ENCODE data around the gene SEC22C.
"Not testable (repeated sequence)": the region's sequence is repeated elsewhere in the genome, so short reads cannot be mapped to it uniquely, and the experiment has no call there.

Gene SEC22C

DNA sequence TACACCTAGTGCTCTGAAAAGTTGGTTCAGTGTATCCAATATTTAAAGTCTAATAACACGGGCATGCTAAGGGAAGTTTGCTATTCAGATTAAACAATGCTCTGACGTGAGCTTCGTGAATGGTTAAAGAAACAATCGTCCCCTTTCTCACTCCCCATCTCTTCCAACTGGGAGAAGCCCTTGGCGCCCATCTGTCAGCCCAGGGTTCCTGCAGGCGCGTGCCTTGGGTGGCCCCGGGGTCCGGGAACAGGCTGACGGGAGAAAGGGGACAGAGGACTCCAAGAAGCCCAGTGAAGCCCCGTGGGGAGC lies 413 bp downstream of the SEC22C start:
- no peak for DNase-seq (ENCODE audit: low read depth in 2 of 2)

DNA sequence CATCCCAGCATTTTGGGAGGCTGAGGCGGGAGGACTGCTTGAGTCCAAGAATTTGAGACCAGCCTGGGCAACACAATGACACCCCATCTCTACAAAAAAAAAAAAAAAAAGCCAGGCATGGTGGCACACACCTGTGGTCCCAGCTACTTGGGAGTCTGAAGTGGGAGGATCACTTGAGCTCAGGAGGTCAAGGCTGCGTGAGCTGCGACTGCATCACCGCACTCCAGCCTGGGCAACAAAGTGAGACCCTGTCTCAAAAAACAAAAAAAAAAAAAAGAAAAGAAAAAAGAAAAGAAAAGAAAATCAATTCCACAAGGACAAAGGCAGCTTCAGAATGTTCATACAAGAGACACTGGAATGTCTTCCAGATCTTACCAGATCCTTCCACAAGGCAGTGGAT lies 2.4 kb downstream of the SEC22C start:
- not testable (repeated sequence) for DNase-seq (ENCODE audit: low read depth in 2 of 2)

DNA sequence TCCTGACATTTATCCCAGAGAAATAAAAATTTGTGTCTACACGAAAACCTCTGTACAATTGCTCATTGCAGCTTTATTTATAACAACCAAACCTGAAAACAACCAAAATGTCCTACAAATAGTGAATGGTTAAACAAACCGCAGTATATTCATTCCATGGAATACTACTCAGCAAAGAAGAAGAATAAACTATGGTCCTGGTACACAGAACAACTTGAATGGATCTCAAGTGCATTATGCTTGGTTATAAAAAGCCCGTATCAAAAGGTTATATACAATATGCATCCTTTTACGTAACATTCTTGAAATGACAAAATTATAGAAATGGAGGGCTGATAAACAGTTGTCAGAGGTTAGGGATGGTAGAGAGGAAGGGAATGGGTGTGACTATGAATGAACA lies 3.7 kb downstream of the SEC22C start:
- no peak for DNase-seq (ENCODE audit: low read depth in 2 of 2)

DNA sequence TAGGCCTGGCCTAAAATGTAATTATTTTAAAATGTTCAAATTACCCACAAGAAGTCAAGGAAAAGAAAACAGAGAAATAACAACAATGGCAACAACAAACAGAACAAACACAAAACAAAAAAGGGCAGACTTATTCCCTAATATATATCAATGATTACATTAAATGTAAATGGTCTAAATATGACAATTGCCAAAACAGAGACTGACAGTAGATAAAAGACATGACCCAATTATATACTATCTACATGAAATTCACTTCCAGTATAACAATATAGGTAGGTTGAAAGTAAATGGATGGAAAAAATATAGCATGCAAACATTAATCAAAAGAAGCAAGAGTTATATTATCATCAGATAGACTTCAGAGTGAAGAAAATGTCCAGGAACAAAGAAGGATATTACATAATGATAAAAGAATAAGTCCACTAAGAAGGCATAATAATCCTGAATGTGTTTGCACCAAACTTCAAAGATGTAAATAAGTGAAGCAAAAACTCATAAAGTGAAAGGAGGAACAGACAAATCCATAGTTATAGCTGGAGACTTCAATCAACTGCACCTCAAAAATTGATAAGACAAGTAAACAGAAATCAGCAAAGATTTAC lies 6.5 kb downstream of the SEC22C start:
- DNase-seq (ENCODE audit: low read depth in 2 of 2): no peak

DNA sequence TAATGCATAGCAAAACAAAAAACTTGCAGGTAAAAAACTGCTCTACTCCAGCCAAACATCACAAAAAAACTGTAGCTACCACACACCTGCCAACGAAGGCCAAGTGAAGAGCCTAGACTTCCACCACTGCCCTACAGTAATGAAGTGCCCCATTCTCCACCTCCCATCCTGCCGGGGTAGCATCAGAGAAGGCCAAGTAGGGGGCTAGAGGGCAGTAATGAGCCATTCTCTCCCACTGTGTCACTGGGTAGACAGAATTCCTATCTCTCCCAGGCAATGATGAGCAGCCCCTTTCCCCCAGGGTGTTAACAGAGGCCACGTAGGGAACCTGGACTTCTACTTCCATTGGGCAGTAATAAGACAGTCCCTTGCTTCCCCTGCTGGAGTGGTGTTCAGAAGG lies 9.5 kb downstream of the SEC22C start:
- DNase-seq (ENCODE audit: low read depth in 2 of 2): no peak

DNA sequence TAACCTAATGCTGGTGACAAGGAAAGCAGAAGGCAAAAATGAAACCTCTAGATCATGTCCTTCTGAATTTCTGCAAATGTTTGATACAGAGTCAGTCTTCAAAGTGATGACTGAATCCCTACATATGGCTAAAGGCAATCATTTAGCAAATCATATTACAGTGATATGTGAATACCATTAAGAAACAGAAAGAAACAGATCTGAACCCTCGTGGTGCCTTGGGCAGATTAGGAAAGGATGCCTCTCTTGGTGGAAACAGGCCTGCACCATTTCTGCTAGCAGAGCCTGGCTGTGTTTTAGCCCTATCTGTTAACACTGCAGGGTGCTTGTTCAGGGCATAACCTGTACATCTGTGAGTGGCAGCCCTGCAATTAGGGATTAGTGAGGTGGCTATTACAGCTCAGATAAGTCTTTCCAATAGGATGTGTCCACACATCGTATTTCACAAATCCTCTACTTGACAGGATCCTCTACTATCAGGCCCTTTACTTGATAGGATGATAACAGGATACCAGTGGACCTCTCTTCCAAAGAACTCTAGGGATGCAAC lies 12.1 kb downstream of the SEC22C start:
- DNase-seq (ENCODE audit: low read depth in 2 of 2): no peak

DNA sequence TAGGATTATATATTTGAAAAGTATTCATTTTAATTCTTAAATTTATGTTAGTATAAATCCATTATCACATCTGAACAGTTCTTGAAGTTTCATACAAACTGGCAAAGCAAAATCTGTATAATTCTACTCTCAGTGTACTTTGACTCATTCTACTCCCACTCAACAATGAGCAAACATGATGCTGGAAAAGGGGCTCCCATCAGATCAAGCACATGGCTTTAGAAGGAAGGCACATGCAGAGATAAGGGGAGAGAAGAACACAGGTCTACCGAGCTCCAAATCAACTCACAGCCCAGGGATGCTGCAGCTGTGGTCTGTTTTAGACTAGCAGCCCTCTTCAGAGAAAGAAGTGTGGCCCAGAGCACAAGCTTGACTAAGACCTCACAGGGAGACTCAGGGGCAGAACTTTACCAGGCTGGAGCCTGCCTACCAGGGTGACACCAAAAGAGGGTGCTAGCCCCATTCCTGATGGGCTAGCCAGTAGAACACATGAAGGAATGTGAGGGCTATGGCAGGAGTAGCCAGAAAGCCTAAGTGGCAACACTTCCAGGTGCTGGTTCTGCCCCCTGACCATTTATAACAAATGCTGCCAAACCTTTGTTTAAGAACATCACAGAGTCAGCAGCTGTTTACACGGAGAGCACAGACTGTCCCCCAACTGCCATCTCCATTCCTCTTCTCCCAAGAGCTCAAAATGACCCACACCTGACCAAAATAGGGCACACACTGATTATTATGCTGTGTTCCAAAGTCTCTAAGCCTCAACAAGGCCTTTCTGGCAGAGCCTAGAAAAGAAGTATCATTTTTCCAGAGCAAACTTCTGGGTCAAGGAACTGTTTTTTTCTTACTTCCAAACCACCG lies 19.5 kb downstream of the SEC22C start:
- no peak for DNase-seq (ENCODE audit: low read depth in 2 of 2)

DNA sequence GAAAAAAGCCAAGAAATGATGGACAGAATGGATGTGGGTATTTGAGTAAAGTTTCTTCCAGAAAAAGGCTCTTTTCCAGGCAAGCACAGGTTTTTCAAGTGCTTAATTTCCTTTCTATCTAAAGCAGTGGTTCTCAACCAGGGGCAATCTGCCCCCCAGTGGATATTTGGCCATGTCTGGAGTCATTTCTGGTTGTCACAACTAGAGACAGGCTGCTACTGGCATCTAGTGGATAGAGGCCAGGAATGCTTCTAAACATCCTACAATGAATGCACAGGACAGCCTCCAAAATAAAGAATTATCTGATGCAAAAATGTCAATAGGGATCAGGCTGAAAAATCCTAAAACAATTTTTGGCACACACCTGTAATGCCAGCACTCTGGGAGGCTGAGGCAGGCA lies 23.9 kb downstream of the SEC22C start:
- DNase-seq (ENCODE audit: low read depth in 2 of 2): no peak

DNA sequence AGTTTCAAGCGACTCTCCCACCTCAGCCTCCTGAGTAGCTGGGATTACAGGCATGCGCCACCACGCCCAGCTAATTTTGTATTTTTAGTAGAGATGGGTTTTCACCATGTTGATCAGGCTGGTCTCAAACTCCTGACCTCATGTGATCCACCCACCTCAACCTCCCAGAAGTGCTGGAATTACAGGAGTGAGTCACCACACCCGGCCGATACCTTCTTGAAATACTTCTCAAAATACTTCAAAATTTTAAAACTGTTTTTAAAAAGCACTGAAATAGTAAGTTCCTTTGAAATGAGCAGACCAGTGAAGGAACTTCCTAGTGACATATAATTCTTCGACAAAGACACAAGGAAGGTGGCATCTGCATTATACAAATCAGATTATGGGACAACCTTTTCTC lies 24.9 kb downstream of the SEC22C start:
- not testable (repeated sequence) for DNase-seq (ENCODE audit: low read depth in 2 of 2)

DNA sequence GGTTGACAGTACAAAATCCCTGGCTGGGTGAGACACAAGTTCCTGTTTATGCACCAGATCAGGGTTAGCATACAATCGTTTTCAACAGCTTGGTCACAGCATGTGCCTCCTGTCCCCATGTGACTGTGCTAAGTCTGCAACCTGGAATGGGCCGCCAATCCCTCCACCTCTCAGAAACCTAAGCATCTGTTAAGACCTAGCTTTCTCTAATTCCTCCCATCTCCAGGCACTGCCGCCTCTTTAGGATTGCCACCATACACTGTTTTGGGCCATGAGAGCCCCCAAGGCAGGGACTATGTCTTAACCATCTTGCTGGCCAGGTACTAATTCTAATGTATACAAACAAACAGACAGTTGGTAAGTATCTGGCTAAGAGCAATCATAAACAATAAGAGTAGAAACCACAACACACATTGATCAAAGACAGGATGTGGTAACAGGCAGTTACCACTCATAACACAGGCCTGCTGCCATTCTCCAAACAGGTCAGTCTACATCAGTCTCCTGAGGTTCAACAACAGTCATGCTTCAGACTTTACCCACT lies 25.6 kb downstream of the SEC22C start:
- no peak for DNase-seq (ENCODE audit: low read depth in 2 of 2)

DNA sequence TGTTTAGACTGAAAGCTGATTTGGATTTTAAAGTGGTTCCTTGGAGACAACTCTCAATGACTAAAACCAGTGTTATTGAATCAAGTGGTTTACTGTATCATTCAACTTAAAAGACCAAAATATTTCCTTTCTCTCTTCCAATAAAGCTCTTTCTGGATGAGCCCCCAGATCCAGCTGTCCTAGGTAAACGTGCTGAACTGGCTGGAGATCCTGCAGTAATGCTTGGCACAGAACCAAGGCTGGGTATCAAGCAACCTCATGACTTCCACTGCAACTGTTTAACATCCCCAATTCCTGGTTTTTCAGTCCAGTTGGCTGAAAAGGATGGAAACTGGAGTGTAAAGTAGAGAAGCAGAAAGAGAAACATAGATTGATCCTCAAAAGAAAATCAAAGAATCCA lies 28.9 kb downstream of the SEC22C start:
- no peak for DNase-seq (ENCODE audit: low read depth in 2 of 2)

DNA sequence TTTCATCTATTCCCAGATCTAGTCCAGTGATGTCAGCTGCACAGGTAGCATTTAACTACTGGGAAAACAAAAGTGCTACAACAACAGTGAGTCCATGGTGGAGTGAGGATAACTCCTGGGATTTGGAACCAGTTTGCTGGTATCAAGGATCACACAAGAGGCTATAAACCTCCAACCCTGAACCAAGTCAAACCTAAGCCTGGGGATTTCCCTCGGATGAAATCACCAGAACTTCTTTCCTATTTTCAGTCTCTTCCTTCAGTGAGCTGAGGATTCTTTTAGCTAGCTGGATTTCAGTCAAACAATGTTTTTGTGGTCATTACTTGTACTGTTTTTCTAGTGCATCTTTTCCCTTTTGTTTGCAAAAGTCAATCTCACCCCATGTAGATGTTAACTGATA lies 31.5 kb downstream of the SEC22C start:
- DNase-seq (ENCODE audit: low read depth in 2 of 2): no peak

DNA sequence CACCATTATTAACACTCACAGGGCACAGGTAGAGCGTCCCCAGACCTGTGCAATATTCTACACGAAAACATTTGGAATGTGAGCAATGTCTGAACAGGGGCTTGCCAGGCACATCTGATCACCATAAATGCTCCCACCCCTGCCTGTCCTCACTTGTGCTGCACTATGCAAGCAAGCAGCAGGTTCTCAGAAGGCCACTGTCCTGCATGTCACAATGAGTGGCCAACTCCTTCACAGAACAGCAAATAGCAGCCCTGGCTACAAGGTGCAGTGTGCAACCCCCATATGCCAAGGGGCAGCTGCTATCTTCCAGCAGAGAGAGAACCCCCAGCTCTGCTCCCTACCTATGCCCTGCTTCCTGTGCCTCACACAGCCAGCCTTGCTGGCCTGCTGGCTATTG lies 32.6 kb downstream of the SEC22C start:
- DNase-seq (ENCODE audit: low read depth in 2 of 2): no peak

DNA sequence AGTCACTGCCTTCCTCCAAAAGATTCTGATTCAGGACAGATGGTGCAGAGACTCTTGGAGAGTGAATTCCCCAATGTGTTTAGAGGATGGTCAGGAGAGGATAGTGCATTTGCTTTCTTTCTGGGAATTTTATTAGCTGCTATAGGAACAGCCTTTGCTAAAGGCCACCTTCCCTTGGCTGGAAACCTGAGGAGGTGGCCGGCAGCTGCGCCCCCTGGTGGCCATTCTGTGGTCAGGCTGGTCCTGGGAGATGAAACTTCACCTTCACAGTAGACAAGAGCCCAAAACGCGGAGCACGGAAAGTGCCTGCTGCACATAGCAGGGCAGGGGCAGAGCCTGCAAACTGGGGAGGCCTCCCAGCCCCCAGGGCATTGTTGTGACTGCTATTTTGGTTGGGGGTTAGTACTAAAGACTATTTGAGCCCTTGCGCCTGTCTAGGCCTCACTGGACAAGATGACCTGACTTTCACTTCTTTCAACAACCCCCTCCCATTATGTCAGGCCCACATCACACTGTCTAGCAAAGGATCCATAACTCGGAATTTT lies 34.3 kb downstream of the SEC22C start:
- peak; percentile 20 for DNase-seq (ENCODE audit: low read depth in 2 of 2)

DNA sequence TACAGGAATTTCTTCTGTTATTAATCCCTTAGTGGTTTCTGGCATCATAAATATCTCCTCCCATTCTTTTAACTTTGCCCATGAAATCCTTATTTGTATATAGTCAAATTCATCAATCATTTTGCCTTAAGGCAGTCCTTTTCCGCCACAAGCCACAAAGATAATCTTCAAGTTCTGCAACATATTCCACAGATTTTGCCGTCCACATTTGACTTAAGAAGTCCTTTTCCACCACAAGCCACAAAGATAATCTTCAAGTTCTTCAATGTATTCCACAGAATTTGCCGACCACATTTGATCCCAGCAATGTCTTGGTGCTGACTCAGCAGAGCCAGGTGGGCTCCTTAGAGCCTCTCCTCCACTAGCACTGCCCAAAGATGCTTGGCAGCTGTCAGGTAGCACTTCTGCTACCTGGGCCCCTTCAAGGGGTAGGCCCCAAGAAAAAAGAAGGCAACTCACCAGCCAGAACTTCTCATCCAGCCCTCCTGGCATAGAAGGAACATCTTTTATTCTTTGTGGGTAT lies 35.0 kb downstream of the SEC22C start:
- DNase-seq (ENCODE audit: low read depth in 2 of 2): no peak

DNA sequence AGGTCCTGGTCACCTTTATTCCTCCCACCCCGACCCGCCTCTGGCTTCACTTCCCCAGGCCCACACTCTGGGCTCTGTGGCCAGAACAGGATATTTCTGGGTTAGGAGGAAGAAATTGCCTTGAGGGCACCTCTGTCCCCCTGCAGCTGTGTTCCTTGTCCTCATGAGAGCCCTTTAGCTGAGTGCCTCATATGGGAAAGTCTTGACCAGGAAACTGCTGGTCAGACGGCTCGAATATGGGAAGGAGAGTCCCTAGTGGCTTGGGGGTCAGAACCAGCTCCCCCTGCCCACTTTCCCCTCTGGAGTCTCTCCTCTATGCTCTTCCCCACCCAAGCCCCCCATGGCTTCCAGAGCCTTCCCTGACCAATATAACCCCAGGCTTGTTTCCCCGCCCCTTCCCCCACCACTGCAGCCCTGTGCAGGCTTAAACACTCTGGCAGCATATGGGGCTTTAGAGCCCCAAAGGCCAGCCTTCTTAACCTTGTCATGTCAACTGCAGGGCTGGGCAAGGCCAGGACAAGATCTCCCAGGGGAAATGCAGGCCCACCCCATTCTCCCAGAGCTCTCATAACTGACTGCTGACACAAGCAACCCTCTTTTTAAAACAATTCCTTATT lies 36.4 kb downstream of the SEC22C start:
- DNase-seq (ENCODE audit: low read depth in 2 of 2): no peak

DNA sequence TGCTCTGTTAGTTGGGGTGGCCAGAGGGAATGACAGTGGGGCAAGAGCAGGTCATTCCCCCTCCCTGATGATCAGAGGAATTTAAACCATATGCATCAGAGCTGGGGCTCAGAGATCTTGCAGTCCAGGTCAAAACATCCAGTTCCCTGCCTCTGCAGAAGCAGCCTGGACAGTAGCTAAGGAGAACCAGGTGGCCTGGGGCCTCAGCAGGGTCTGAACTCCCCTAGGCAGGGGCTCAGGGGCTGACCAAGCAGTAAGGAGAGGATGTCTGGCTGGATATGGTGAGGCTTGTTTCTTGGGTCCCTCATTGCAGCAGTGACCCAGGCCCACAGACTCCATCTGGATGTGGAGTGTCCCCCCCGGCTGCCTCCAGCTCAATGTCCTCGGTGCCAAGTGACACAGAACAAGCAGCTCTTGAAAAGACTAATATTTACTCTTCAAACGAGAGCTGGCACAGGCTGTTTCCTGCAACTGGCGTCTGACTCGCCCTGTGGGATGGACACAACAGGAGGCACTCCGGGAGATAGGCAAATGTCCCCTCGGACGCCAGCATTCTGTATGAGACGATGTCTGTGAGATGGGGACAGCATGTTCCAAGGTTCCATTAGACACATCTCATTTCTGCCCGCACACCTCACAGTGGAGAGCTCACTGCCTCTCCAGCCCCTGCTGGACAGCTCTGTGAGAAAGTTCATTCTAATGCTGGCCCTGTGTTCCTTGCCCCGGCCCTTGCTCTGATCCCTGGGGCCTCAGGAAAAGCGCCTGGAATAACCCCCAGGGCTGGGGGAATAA lies 37.1 kb downstream of the SEC22C start:
- no peak for DNase-seq (ENCODE audit: low read depth in 2 of 2)

DNA sequence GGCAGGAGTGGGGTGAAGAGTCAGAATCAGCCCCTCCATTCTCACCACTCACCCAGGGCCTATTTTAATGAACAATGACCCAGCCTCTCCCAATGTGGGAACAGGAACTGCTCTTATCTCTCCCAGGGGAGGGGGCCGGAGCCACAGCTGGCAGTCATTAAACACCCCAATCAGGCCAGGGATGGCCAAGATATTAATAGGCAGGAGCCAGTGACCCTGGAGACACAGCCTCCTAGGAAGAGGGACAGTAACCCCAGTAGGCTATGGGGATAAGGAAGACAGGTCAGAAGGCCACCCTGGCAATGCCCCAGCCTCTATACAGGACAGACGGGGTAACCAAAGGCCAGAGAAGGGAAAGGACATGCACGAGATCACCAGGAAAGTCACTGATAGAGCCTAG lies 40.7 kb downstream of the SEC22C start:
- DNase-seq (ENCODE audit: low read depth in 2 of 2): no peak

DNA sequence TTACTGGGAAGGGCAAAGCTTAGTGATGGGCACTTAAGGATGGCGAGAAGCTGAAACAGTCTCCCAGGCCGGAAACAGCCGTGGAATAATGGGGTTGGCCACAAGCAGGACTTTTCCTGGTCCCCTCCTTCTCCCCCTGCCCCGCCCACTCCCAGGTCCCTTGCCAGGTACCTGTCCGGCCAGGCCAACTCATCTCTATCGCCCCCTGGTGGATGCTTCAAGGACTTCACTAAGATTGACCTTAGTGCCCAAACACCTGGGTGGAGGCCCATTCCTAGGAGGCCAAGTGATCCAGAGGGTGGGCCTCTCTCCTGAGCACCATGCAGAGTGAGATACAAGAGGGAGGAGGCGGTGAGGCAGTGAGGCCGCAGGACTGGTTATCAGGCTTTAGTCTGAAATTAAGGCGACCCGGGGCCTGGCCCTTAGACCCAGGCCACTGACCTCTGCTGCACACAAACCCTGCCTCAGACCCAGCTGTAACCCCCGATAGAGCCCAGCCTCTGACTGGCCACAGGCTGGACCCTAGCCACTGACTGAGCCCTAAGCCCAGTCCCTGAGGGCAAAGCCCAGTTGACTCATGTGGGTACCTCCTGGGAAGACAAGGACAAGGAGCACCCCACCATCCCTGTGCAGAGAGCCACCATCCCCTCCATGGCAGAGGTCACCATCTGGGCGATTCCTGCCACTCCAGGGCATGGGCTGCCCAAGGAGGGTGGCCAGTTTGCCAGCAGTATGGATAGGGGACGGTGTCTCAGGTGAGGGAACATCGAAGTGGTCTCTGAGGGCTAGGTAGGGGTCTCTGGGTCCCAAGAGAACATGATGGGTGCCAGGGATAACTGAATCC lies 41.7 kb downstream of the SEC22C start:
- DNase-seq (ENCODE audit: low read depth in 2 of 2): peak; percentile 22 to 34

DNA sequence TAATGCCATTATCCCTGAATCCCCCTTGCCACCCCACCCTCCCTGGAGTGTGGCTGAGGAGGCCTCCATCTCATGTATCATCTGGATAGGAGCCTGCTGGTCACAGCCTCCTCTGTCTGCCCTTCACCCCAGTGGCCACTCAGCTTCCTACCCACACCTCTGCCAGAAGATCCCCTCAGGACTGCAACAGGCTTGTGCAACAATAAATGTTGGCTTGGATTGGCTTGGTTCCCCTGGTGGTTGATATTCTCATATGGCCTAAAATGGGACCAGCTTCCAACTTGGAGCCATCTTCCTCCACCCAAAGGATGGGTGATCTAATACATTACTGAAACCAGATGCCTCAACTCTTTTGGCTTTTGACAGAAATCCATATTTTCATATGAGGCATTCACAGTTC lies 44.4 kb downstream of the SEC22C start:
- no peak for DNase-seq (ENCODE audit: low read depth in 2 of 2)

Data from stimulated activated CD8-positive, alpha-beta memory T cell treated with anti-CD3 and anti-CD28 coated beads, Interleukin-15, amount 100 ng/mL, for 48 hours (primary cell).